ENCODE results near the gene ARMC3.

Gene ARMC3

GRCh38 chr10:23081221-23081750, 153.4 kb downstream of the ARMC3 start:
- H3K4me3 ChIP-seq (ENCODE audit: low read depth, low read length), result peak overlapping the region; percentile 23
- H3K36me3 ChIP-seq, result no peaks in the 10 kb centered on the region
- H3K9me3 ChIP-seq, result no peaks in the 10 kb centered on the region
- DNase-seq, result peak; percentile 18
- no peaks in the 10 kb centered on the region for H3K27me3 ChIP-seq
- H3K4me1 ChIP-seq, result peaks cover 7% of the 10 kb centered on the region
- TF ChIP-seq CTCF (IDR thresholded peaks at IDR 0.05; ENCODE audit: low read depth, low read length), result no peak

- Histone ChIP-seq H3K4me3 (ENCODE audit: low read depth, low read length) (no peak overlapping the region), H3K4me1 (peaks cover 7% of the 10 kb centered on the region), H3K9me3 (no peaks in the 10 kb centered on the region), H3K27me3 (no peaks in the 10 kb centered on the region), H3K36me3 (no peaks in the 10 kb centered on the region)
- DNase-seq, result no peak
- TF ChIP-seq CTCF (IDR thresholded peaks at IDR 0.05; ENCODE audit: low read depth, low read length), result peak; percentile 52
Measured at GRCh38 chr10:23081891-23082290, 154.0 kb downstream of the ARMC3 start.

Data from BE2C (cell line).